Thyroid gland (tissue), 4 donors: Measurements from ENCODE around the gene MYO1D. TPM values are rescaled to one million over a fixed set of nuclear protein-coding genes. Genes with fewer than 3 reads are reported as not detected.

Source experiments
- DNase-seq, 2 donors: peaks; one replicate each; pipeline ENCODE4 v3.0.0-alpha.2; 2019
- H3K27ac ChIP-seq, 3 donors: fragments of 200-600 bp; sonication (generic); 1 replicate in 2 of 3; 2 replicates in 1 of 3; pipeline ENCODE4 v1.5.1; 2016 to 2019; ENCODE audit warnings: mild to moderate bottlenecking in 1 of 3, moderate library complexity in 1 of 3
- H3K27me3 ChIP-seq: fragments of 200-600 bp; sonication (generic); one replicate; pipeline ENCODE4 v1.5.1; 2019
- H3K36me3 ChIP-seq, 2 donors: fragments of 200-600 bp; sonication (generic); one replicate each; pipeline ENCODE4 v1.5.1; 2016 to 2019
- H3K4me1 ChIP-seq, 2 donors: fragments of 200-600 bp; sonication (generic); one replicate each; pipeline ENCODE4 v1.5.1; 2017 to 2019
- H3K4me3 ChIP-seq, 3 donors: fragments of 200-600 bp; sonication (generic); replicated peaks in 1 of 3; 1 replicate in 2 of 3; 2 replicates in 1 of 3; pipeline ENCODE4 v1.5.1; 2016; ENCODE audit warnings: mild to moderate bottlenecking in 1 of 3
- H3K9me3 ChIP-seq: fragments of 200-600 bp; sonication (generic); one replicate; pipeline ENCODE4 v1.5.1; 2017
- POLR2A ChIP-seq, 2 donors: fragments of 450-650 bp; IDR thresholded peaks; one replicate each; pipeline ENCODE4 v1.6.1; 2017; ENCODE audit warnings: antibody characterized with exemption in 2 of 2, mild to moderate bottlenecking in 2 of 2, moderate library complexity in 1 of 2
- WGBS, 2 donors: methylation state at CpG; one replicate each; pipeline ENCODE4 v1.1.5; 2017; 5-methylcytosine and 5-hydroxymethylcytosine counted together
- intact Hi-C: fragments of 100-400 bp; cut with DNase I; formaldehyde crosslinking; loops from one replicate; pipeline ENCODE4 v1.15.1; 2023
- total RNA-seq, 4 donors: library from RNA; depleted of rRNA; stranded (reverse); fragments of >200 nt; gene quantifications; one replicate each; pipeline ENCODE4 v1.2.3, GENCODE V29; 2016
- TF ChIP-seq, protein P1 (sequence below), 6 experiments: fragments of 200-600 bp in 3 of 6; fragments of 450-650 bp in 3 of 6; sonication (generic) in 3 of 6; IDR thresholded peaks; one replicate each; pipeline ENCODE4 v1.5.1; 2016 to 2019; ENCODE audit warnings: antibody characterized with exemption in 6 of 6, mild to moderate bottlenecking in 2 of 6, inconsistent platforms in 1 of 6, moderate library complexity in 1 of 6

MYO1D gene
- total RNA-seq, 4 donors from 2014 or later = 91.9 to 143 (median 97.8) TPM

DNA sequence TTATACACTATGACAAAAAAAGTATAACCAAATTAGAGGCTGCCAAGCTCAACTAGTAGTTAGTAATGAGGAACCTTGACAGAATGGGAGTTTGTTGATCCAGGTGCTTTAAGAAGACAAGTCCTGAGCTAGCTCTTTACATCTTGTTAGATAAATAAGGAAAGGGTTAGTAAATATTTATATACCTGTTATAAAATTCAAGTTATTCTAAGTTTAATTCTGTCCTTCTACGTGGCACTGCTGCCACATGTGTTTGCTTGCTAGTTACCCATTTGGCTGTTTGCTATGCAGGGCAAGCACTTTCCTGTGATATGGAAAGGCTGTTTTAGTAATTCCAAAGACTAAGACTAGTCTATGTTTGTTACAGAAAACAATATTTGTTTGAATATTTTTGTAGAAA is 180.5 kb downstream of the MYO1D start:
- no peak for DNase-seq
- WGBS, 2 donors = 90 to 95% methylated on average over 1 of the region's 1 CpG
- H3K4me3 ChIP-seq = no peak overlapping the region
- H3K27me3 ChIP-seq = no peaks in the 10 kb centered on the region
- no peaks in the 10 kb centered on the region for H3K9me3 ChIP-seq
- no peaks in the 10 kb centered on the region for H3K36me3 ChIP-seq
- no peak overlapping the region for H3K27ac ChIP-seq
- H3K4me1 ChIP-seq = no peaks in the 10 kb centered on the region
- TF ChIP-seq, protein P1, sequence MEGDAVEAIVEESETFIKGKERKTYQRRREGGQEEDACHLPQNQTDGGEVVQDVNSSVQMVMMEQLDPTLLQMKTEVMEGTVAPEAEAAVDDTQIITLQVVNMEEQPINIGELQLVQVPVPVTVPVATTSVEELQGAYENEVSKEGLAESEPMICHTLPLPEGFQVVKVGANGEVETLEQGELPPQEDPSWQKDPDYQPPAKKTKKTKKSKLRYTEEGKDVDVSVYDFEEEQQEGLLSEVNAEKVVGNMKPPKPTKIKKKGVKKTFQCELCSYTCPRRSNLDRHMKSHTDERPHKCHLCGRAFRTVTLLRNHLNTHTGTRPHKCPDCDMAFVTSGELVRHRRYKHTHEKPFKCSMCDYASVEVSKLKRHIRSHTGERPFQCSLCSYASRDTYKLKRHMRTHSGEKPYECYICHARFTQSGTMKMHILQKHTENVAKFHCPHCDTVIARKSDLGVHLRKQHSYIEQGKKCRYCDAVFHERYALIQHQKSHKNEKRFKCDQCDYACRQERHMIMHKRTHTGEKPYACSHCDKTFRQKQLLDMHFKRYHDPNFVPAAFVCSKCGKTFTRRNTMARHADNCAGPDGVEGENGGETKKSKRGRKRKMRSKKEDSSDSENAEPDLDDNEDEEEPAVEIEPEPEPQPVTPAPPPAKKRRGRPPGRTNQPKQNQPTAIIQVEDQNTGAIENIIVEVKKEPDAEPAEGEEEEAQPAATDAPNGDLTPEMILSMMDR (IDR thresholded peaks at IDR 0.05) = no peak
- no peak for TF ChIP-seq POLR2A (IDR thresholded peaks at IDR 0.05)
- intact Hi-C loops = no loop called here

DNA sequence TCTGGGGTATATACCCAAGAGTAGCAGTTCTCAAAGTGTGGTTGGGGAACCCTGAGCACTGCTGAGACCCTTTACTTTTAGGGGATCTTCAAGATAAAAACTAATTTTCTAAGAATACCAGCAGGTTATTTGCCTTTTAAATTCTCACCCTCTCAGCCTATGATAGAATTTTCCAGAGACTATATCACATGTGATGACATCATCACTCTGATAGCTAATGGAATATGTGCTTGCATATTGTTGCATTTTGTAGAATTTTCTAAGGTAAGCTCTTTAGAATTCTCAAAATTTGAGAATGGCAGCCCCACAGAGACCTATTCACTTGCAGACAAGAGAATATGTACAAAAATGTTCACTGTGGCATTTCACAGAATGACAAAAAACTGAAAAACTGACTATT is 181.1 kb downstream of the MYO1D start:
- no peak for DNase-seq
- TF ChIP-seq, protein P1 (IDR thresholded peaks at IDR 0.05) = no peak
- no peak for TF ChIP-seq POLR2A (IDR thresholded peaks at IDR 0.05)
- Histone ChIP-seq H3K27ac (no peak overlapping the region), H3K9me3 (no peaks in the 10 kb centered on the region), H3K4me3 (no peak overlapping the region), H3K36me3 (no peaks in the 10 kb centered on the region), H3K4me1 (no peaks in the 10 kb centered on the region), H3K27me3 (no peaks in the 10 kb centered on the region)
- intact Hi-C loops = no loop called here

DNA sequence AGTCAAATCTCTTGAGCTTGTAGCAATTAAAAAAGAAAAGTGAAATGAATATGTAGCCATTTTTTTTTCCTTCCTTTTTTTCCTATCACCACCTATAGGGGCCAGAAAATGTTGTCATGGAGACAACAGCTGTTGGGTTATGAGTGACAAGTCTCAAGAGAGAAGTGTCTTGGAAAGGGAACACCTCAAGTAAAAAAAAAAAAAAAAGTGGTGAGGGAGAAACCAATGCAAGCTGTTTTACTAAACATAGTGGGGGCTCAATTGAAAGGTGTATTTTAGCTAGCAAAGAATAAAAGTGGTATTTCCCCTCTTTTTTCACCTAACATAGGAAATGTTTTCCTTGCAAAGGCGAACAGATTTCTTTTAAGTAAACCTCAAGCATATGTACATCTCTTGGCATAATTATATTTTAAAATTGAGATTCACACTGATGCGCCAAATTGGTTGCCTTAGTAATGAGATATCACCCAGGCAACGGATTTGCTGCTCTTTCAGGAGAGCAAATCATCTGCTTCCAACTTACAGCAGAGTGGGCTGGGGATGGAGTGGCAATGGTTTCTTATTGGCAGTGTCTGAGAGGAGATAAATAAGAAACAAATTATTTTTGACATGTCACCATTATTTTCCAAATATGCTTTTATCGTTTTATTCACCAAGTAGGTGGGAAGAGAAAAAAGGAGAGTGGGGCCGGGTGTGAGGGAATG is 183.6 kb downstream of the MYO1D start:
- no peak overlapping the region for H3K4me3 ChIP-seq
- no peak for DNase-seq
- TF ChIP-seq, protein P1 (IDR thresholded peaks at IDR 0.05) = no peak
- no peak for TF ChIP-seq POLR2A (IDR thresholded peaks at IDR 0.05)
- H3K9me3 ChIP-seq = no peaks in the 10 kb centered on the region
- H3K27me3 ChIP-seq = no peaks in the 10 kb centered on the region
- no peaks in the 10 kb centered on the region for H3K36me3 ChIP-seq
- WGBS, 2 donors = 92 to 93% methylated on average over 5 of the region's 5 CpGs
- no peak overlapping the region for H3K27ac ChIP-seq
- intact Hi-C loops = no loop called here
- H3K4me1 ChIP-seq = no peaks in the 10 kb centered on the region

DNA sequence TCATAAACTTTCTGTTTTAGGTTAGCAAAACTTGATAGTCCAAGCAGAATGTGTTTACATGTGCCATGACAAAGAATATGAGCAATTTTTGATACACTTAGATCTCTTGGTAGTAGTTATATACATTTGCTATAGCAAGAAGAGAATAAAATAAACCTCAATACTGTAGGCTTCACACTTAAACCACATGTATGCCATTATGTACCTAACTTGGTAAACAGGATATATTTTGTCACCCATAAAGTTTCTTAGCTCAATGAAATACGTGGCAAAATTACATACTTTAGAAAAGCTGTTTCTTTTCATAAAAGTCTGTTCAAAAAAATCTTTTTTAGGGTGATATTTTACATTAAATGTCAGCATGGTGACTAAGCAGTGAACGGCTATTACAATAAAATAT is 184.7 kb downstream of the MYO1D start:
- intact Hi-C loops = no loop called here
- no peak overlapping the region for H3K4me3 ChIP-seq
- no peak for TF ChIP-seq POLR2A (IDR thresholded peaks at IDR 0.05)
- TF ChIP-seq, protein P1 (IDR thresholded peaks at IDR 0.05) = no peak
- H3K9me3 ChIP-seq = no peaks in the 10 kb centered on the region
- whole genome bisulfite sequencing, 2 donors = 84 to 91% methylated on average over 2 of the region's 2 CpGs
- H3K36me3 ChIP-seq = no peaks in the 10 kb centered on the region
- no peaks in the 10 kb centered on the region for H3K4me1 ChIP-seq
- no peak for DNase-seq
- H3K27me3 ChIP-seq = no peaks in the 10 kb centered on the region
- no peak overlapping the region for H3K27ac ChIP-seq

DNA sequence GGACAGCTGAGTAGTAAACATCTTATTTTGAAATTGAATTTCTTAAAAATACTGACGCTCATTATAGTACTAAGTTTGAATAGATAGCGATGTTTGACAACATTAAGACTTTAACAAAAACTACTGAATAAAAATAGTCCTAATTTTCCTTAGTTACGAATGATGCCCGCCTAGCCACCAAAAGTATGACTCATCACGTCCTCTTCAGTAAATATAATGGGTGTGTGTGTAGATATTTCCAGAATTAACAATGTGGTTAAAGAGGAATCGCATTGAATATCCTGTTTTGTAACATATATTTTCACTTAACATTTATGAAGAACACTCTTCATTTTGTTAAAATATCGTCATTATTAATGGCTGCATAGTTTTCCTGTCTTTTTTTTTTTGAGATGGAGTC is 187.6 kb downstream of the MYO1D start:
- Histone ChIP-seq H3K4me1 (no peaks in the 10 kb centered on the region), H3K9me3 (no peaks in the 10 kb centered on the region), H3K27ac (no peak overlapping the region), H3K36me3 (no peaks in the 10 kb centered on the region), H3K4me3 (no peak overlapping the region), H3K27me3 (no peaks in the 10 kb centered on the region)
- TF ChIP-seq POLR2A (IDR thresholded peaks at IDR 0.05) = no peak
- TF ChIP-seq, protein P1 (IDR thresholded peaks at IDR 0.05) = no peak
- no peak for DNase-seq
- intact Hi-C loops = no loop called here
- 87 to 91% methylated on average over 7 of the region's 7 CpGs for WGBS, 2 donors
